ENCODE results near the gene USP43.

USP43 gene

GRCh38 chr17:9666461-9667050 is 21.2 kb downstream of the USP43 start:
- peak; percentile 1 to 21 for DNase-seq

- DNase-seq: no peak
Measured at GRCh38 chr17:9668517-9668916, 23.2 kb downstream of the USP43 start.

GRCh38 chr17:9669551-9670008 is 24.3 kb downstream of the USP43 start:
- DNase-seq: no peak

GRCh38 chr17:9670596-9670995 is 25.3 kb downstream of the USP43 start:
- no peak for DNase-seq

GRCh38 chr17:9671559-9671958 is 26.2 kb downstream of the USP43 start:
- no peak for DNase-seq

GRCh38 chr17:9672266-9672665 is 26.9 kb downstream of the USP43 start:
- no peak for DNase-seq

GRCh38 chr17:9672691-9673090 is 27.4 kb downstream of the USP43 start:
- no peak for DNase-seq

- peak in 1 of 2 experiments; percentile 3 for DNase-seq
Measured at GRCh38 chr17:9676084-9676483, 30.8 kb downstream of the USP43 start.

GRCh38 chr17:9676820-9677310 is 31.5 kb downstream of the USP43 start:
- DNase-seq: no peak

- no peak for DNase-seq
Measured at GRCh38 chr17:9677411-9677810, 32.1 kb downstream of the USP43 start.

- no peak for DNase-seq
Measured at GRCh38 chr17:9677896-9678295, 32.6 kb downstream of the USP43 start.

- DNase-seq: no peak
Measured at GRCh38 chr17:9684955-9685621, 39.8 kb downstream of the USP43 start.

GRCh38 chr17:9693755-9694154 is 48.4 kb downstream of the USP43 start:
- DNase-seq: no peak

GRCh38 chr17:9696279-9697044 is 51.1 kb downstream of the USP43 start:
- DNase-seq: no peak

- DNase-seq: no peak
Measured at GRCh38 chr17:9700136-9700535, 54.8 kb downstream of the USP43 start.

GRCh38 chr17:9700754-9701476 is 55.6 kb downstream of the USP43 start:
- DNase-seq: no peak

- DNase-seq: no peak
Measured at GRCh38 chr17:9702482-9702881, 57.2 kb downstream of the USP43 start.

- DNase-seq: no peak
Measured at GRCh38 chr17:9702914-9703780, 57.8 kb downstream of the USP43 start.

GRCh38 chr17:9703781-9704082 is 58.4 kb downstream of the USP43 start:
- no peak for DNase-seq

GRCh38 chr17:9705745-9706144 is 60.4 kb downstream of the USP43 start:
- no peak for DNase-seq

- DNase-seq: no peak
Measured at GRCh38 chr17:9707948-9708347, 62.6 kb downstream of the USP43 start.

- DNase-seq: no peak
Measured at GRCh38 chr17:9714801-9715200, 69.5 kb downstream of the USP43 start.

Data from Kasumi-1 (cell line).